ENCODE measurements around the gene BLTP3A. TPM values are rescaled to one million over a fixed set of nuclear protein-coding genes. Genes with fewer than 3 reads are reported as not detected.

The BLTP3A gene
- total and polyA plus RNA-seq, 2 of the 8 experiments (the other 6 are each of a cell fraction or from before 2014, with no cell fraction given) = 8.5 to 17.2 TPM

- Histone ChIP-seq H4K8ac (ENCODE audit: extremely low read depth, insufficient read depth, low read length) (no peak overlapping the region), H3K18ac (ENCODE audit: extremely low read depth, low read length) (no peak overlapping the region), H3K4ac (replicated peaks; ENCODE audit: insufficient read length, low read depth, low read length) (no peak overlapping the region), H4K20me1 (replicated peaks in 1 of 2; ENCODE audit: control insufficient read depth in 1 of 2, insufficient read depth in 2 of 2, low read length in 2 of 2) (no peaks in the 10 kb centered on the region), H3K4me2 (ENCODE audit: insufficient read depth in 1 of 2, low read depth in 2 of 2, low read length in 2 of 2) (no peak overlapping the region), H2BK20ac (ENCODE audit: low read length) (no peak overlapping the region), H3K4me1 (replicated peaks in 1 of 4; ENCODE audit: control insufficient read depth in 3 of 4, insufficient read depth in 4 of 4, low read length in 3 of 4) (no peaks in the 10 kb centered on the region), H3K4me3 (ENCODE audit: extremely low read depth in 1 of 4, insufficient read depth in 2 of 4, low read depth in 3 of 4, low read length in 4 of 4) (no peak overlapping the region), H3K9me3 (ENCODE audit: insufficient read depth in 2 of 2, low read depth in 1 of 2, low read length in 1 of 2) (no peaks in the 10 kb centered on the region), H4K5ac (ENCODE audit: insufficient read length, low read depth, low read length) (no peak overlapping the region), H3K79me2 (ENCODE audit: control insufficient read depth in 1 of 2, insufficient read depth in 2 of 2, low read length in 2 of 2) (no peaks in the 10 kb centered on the region), H3K27ac (ENCODE audit: low read depth, low read length) (no peak overlapping the region), H3K14ac (ENCODE audit: insufficient read length) (no peak overlapping the region), H2BK5ac (ENCODE audit: low read depth, low read length) (no peak overlapping the region), H2BK120ac (replicated peaks; ENCODE audit: low read depth, low read length) (no peak overlapping the region), H2BK15ac (ENCODE audit: low read length) (no peak overlapping the region), H3K36me3 (ENCODE audit: control insufficient read depth in 2 of 4, insufficient read depth in 4 of 4, low read length in 3 of 4) (no peaks in the 10 kb centered on the region), H4K91ac (replicated peaks; ENCODE audit: insufficient read length, low read length) (no peak overlapping the region), H3K56ac (replicated peaks; ENCODE audit: insufficient read length, low read depth, low read length) (no peak overlapping the region), H3K9ac (replicated peaks in 1 of 4; ENCODE audit: extremely low read depth in 1 of 4, low read depth in 3 of 4, low read length in 3 of 4) (no peak overlapping the region), H3K23ac (ENCODE audit: insufficient read length) (no peak overlapping the region), H2AK5ac (ENCODE audit: low read depth, low read length) (no peak overlapping the region), H2BK12ac (ENCODE audit: low read depth, low read length) (no peak overlapping the region), H3K27me3 (replicated peaks in 1 of 4; ENCODE audit: control insufficient read depth in 3 of 4, extremely low read depth in 1 of 4, insufficient read depth in 3 of 4, low read length in 3 of 4) (no peaks in the 10 kb centered on the region), H2AFZ (ENCODE audit: low read length) (no peak overlapping the region), H3K79me1 (ENCODE audit: low read depth, low read length) (no peaks in the 10 kb centered on the region), H3K23me2 (ENCODE audit: low read depth, low read length) (no peaks in the 10 kb centered on the region)
- ChIA-PET CTCF (ENCODE audit: partially characterized antibody) (interaction anchor here (0.6 kb wide), 1 partner anchor 616 kb away, joined by 3 read pairs; no protein-coding TSS in a partner anchor), POLR2A (ENCODE audit: partially characterized antibody) (interaction anchor here (0.9 to 1.8 kb wide), 2 partner anchors 10 to 15 kb away, joined by 3 to 7 read pairs; partner anchors contain the start of gene SNRPC)
- FAIRE-seq = no peak
- WGBS, 2 experiments (ENCODE audit: extremely low coverage in 1 of 2, insufficient coverage in 1 of 2, insufficient read length in 1 of 2, insufficient replicate concordance in 2 of 2, low coverage in 1 of 2, low lambda C conversion rate in 2 of 2, missing lambda C conversion rate in 1 of 2) = 91% methylated on average over 4 of the region's 4 CpGs; no CpG with 5 or more reads in 1 of the 2 experiments
- DNase-seq (ENCODE audit: low read depth in 1 of 2, low spot score in 2 of 2) = no peak
- no peak for TF ChIP-seq RXRA (IDR thresholded peaks at IDR 0.05; ENCODE audit: insufficient read depth, low read depth, low read length)
- TF ChIP-seq KDM5A (IDR thresholded peaks at IDR 0.05; ENCODE audit: low read length) = no peak
Measured at GRCh38 chr6:34742094-34742493, 49.8 kb upstream of the BLTP3A start.

All from H1 (cell line).